Measurements from ENCODE around the gene VPS72. TPM values are rescaled to one million over a fixed set of nuclear protein-coding genes. Genes with fewer than 3 reads are reported as not detected.

Gene VPS72
- total RNA-seq, 4 donors from 2014 or later = 27.3 to 43.3 (median 31.1) TPM

Other genes with a start within 250 kb of the VPS72 start
- 10 to 100 TPM; 28.8 to 50.1 (median 41.3) TPM for gene CERS2, start 215.4 kb downstream of the VPS72 start, total RNA-seq
- gene ANXA9, start 207.9 kb downstream of the VPS72 start, total RNA-seq = 100 to 1,000 TPM in 1 of 4 donors, 10 to 100 TPM in 3; 55.1 to 103 (median 82.4) TPM
- 10 to 100 TPM; 28.5 to 36.6 (median 30.8) TPM for gene MINDY1, start 183.3 kb downstream of the VPS72 start, total RNA-seq
- 10 to 100 TPM; 12.9 to 30.7 (median 22.9) TPM for gene PRUNE1, start 181.7 kb downstream of the VPS72 start, total RNA-seq
- gene BNIPL, start 153.6 kb downstream of the VPS72 start, total RNA-seq = 100 to 1,000 TPM; 220 to 297 (median 254) TPM
- 1 to 10 TPM; 3.1 to 4.6 (median 3.6) TPM for gene C1orf56, start 142.4 kb downstream of the VPS72 start, total RNA-seq
- gene CDC42SE1, start 130.6 kb downstream of the VPS72 start, total RNA-seq = 10 to 100 TPM; 88.8 to 93.5 (median 92.0) TPM
- 1 to 10 TPM in 1 of 4 donors, under 1 TPM in 3; 0.47 to 1.6 (median 0.70) TPM for gene MLLT11, start 129.8 kb downstream of the VPS72 start, total RNA-seq
- gene GABPB2, start 119.4 kb downstream of the VPS72 start, total RNA-seq = 10 to 100 TPM in 2 of 4 donors, 1 to 10 TPM in 2; 8.1 to 16.6 (median 11.0) TPM
- 10 to 100 TPM in 2 of 4 donors, 1 to 10 TPM in 2; 9.7 to 30.4 (median 14.3) TPM for gene SEMA6C, start 43.6 kb downstream of the VPS72 start, total RNA-seq
- 1 to 10 TPM; 1.2 to 5.6 (median 3.0) TPM for gene TNFAIP8L2, start 33.5 kb downstream of the VPS72 start, total RNA-seq
- gene LYSMD1, start 24.3 kb downstream of the VPS72 start, total RNA-seq = 10 to 100 TPM in 3 of 4 donors, 1 to 10 TPM in 1; 9.2 to 16.1 (median 11.8) TPM
- gene SCNM1, start 24.1 kb downstream of the VPS72 start, total RNA-seq = 10 to 100 TPM; 24.1 to 38.8 (median 27.3) TPM
- under 1 TPM in 1 of 4 donors, not detected in 3; 0.49 TPM for gene TMOD4, start 14.2 kb downstream of the VPS72 start, total RNA-seq
- gene PIP5K1A, start 8.4 kb upstream of the VPS72 start, total RNA-seq = 10 to 100 TPM; 27.7 to 67.6 (median 44.1) TPM
- gene PSMD4, start 64.5 kb upstream of the VPS72 start, total RNA-seq = 100 to 1,000 TPM in 3 of 4 donors, 10 to 100 TPM in 1; 69.9 to 122 (median 118) TPM
- 10 to 100 TPM; 21.9 to 45.0 (median 32.2) TPM for gene ZNF687, start 92.1 kb upstream of the VPS72 start, total RNA-seq
- 10 to 100 TPM; 45.4 to 55.3 (median 49.4) TPM for gene PI4KB, start 137.2 kb upstream of the VPS72 start, total RNA-seq
- gene RFX5, start 157.1 kb upstream of the VPS72 start, total RNA-seq = 10 to 100 TPM; 13.2 to 23.2 (median 16.7) TPM
- gene SELENBP1, start 182.5 kb upstream of the VPS72 start, total RNA-seq = 10 to 100 TPM; 25.4 to 39.9 (median 38.1) TPM
- 100 to 1,000 TPM; 188 to 267 (median 213) TPM for gene PSMB4, start 209.4 kb upstream of the VPS72 start, total RNA-seq